ENCODE data around the gene ODF2L.

- no peak for TF ChIP-seq CTCF (tag by site-specific recombination; IDR thresholded peaks at IDR 0.05)
- no peak for TF ChIP-seq ZNF121 (tag by site-specific recombination; IDR thresholded peaks at IDR 0.05)
- TF ChIP-seq ZNF747 (tag by site-specific recombination; IDR thresholded peaks at IDR 0.05), result no peak
- TF ChIP-seq YY1 (tag by site-specific recombination; IDR thresholded peaks at IDR 0.05), result no peak
- no peak for TF ChIP-seq ZNF350 (tag by site-specific recombination; IDR thresholded peaks at IDR 0.05)
- TF ChIP-seq ZNF768 (tag by site-specific recombination; IDR thresholded peaks at IDR 0.05), result no peak
- TF ChIP-seq ZSCAN30 (tag by site-specific recombination; IDR thresholded peaks at IDR 0.05), result no peak
- TF ChIP-seq ZNF510 (tag by site-specific recombination; IDR thresholded peaks at IDR 0.05; ENCODE audit: insufficient replicate concordance), result no peak
- TF ChIP-seq KLF9 (tag by site-specific recombination; IDR thresholded peaks at IDR 0.05; ENCODE audit: low read depth), result no peak
- no peak for TF ChIP-seq ZBTB20 (tag by site-specific recombination; IDR thresholded peaks at IDR 0.05)
- TF ChIP-seq REST (tag by site-specific recombination; IDR thresholded peaks at IDR 0.05), result no peak
- no peak for TF ChIP-seq PATZ1 (tag by site-specific recombination; IDR thresholded peaks at IDR 0.05)
- no peak for TF ChIP-seq ZNF211 (tag by site-specific recombination; IDR thresholded peaks at IDR 0.05; ENCODE audit: low read depth)
These were observed 71.8 kb downstream of the ODF2L start for GRCh38 chr1:86324130-86324822.
